H1 (cell line): ENCODE results near the gene SMARCAL1. TPM values are rescaled to one million over a fixed set of nuclear protein-coding genes. Genes with fewer than 3 reads are reported as not detected.

Experiments
- CTCF ChIA-PET: fragments of 300-600 bp; sonication (Branson Sonifier 250); formaldehyde crosslinking; loops from one replicate; lab custom pipeline; 2021; ENCODE audit not compliant: partially characterized antibody; lab: Charles Lee
- POLR2A ChIA-PET: fragments of 300-600 bp; sonication (Branson Sonifier 250); formaldehyde crosslinking; loops from one replicate; lab custom pipeline; 2021; ENCODE audit warnings: inconsistent platforms; ENCODE audit not compliant: partially characterized antibody; lab: Charles Lee
- DNase-seq, 2 experiments: peaks; one replicate each; pipeline versions ENCODE4 v3.0.0 to v3.0.0-alpha.2; 2010 to 2022; ENCODE audit warnings: low spot score in 2 of 2, low read depth in 1 of 2, mixed read lengths in 1 of 2
- FAIRE-seq: peaks from 2 replicates; lab custom pipeline; 2011; peaks lifted over from hg19 to GRCh38; lab: Jason Lieb, UNC
- H2AFZ ChIP-seq: 2 replicates; pipeline ENCODE4 v1.8.1; 2012; ENCODE audit warnings: low read length, inconsistent platforms
- H2AK5ac ChIP-seq: 2 replicates; pipeline ENCODE4 v1.6.1; 2013; ENCODE audit warnings: low read depth, low read length
- H2BK120ac ChIP-seq: replicated peaks from 2 replicates; pipeline ENCODE3; 2013; ENCODE audit warnings: low read depth, low read length, inconsistent platforms
- H2BK12ac ChIP-seq: 2 replicates; pipeline ENCODE4 v1.6.1; 2013; ENCODE audit warnings: low read depth, low read length
- H2BK15ac ChIP-seq: 2 replicates; pipeline ENCODE4 v1.6.1; 2013; ENCODE audit warnings: low read length
- H2BK20ac ChIP-seq: 2 replicates; pipeline ENCODE4 v1.6.1; 2013; ENCODE audit warnings: low read length
- H2BK5ac ChIP-seq: 2 replicates; pipeline ENCODE4 v1.6.1; 2013; ENCODE audit warnings: low read depth, low read length
- H3K14ac ChIP-seq: 2 replicates; pipeline ENCODE4 v1.6.1; 2013; ENCODE audit warnings: inconsistent platforms; ENCODE audit not compliant: insufficient read length
- H3K18ac ChIP-seq: 2 replicates; pipeline ENCODE4 v1.6.1; 2013; ENCODE audit warnings: low read length; ENCODE audit errors: extremely low read depth
- H3K23ac ChIP-seq: 2 replicates; pipeline ENCODE4 v1.6.1; 2013; ENCODE audit warnings: inconsistent platforms; ENCODE audit not compliant: insufficient read length
- H3K23me2 ChIP-seq: 2 replicates; pipeline ENCODE4 v1.6.1; 2013; ENCODE audit warnings: low read depth, low read length
- H3K27ac ChIP-seq: 2 replicates; pipeline ENCODE4 v1.6.1; 2011; ENCODE audit warnings: low read depth, low read length, inconsistent platforms
- H3K27me3 ChIP-seq, 4 experiments: replicated peaks in 1 of 4; 1 replicate in 1 of 4; 2 replicates in 3 of 4; pipeline versions ENCODE4 v1.6.1 to v1.8.1; 2011 to 2013; ENCODE audit warnings: low read length in 3 of 4, mild to moderate bottlenecking in 3 of 4, inconsistent platforms in 2 of 4, mixed read lengths in 2 of 4, moderate library complexity in 1 of 4; ENCODE audit not compliant: control insufficient read depth in 3 of 4, insufficient read depth in 3 of 4; ENCODE audit errors: extremely low read depth in 1 of 4
- H3K36me3 ChIP-seq, 4 experiments: 2 replicates each; pipeline versions ENCODE4 v1.6.1 to v1.8.1; 2011 to 2013; ENCODE audit warnings: mild to moderate bottlenecking in 4 of 4, low read length in 3 of 4, moderate library complexity in 2 of 4, control low read depth in 1 of 4, inconsistent platforms in 1 of 4; ENCODE audit not compliant: insufficient read depth in 4 of 4, control insufficient read depth in 2 of 4
- H3K4ac ChIP-seq: replicated peaks from 2 replicates; pipeline ENCODE3; 2013; ENCODE audit warnings: low read length, low read depth, mixed read lengths, inconsistent platforms; ENCODE audit not compliant: insufficient read length
- H3K4me1 ChIP-seq, 4 experiments: replicated peaks in 1 of 4; 1 replicate in 1 of 4; 2 replicates in 3 of 4; pipeline versions ENCODE4 v1.6.1 to v1.8.1; 2011 to 2013; ENCODE audit warnings: low read length in 3 of 4, inconsistent platforms in 2 of 4, mixed read lengths in 1 of 4; ENCODE audit not compliant: insufficient read depth in 4 of 4, control insufficient read depth in 3 of 4
- H3K4me2 ChIP-seq, 2 experiments: 2 replicates each; pipeline versions ENCODE4 v1.6.1 to v1.8.1; 2011 to 2013; ENCODE audit warnings: low read depth in 2 of 2, low read length in 2 of 2, control low read depth in 1 of 2, inconsistent platforms in 1 of 2, mild to moderate bottlenecking in 1 of 2; ENCODE audit not compliant: insufficient read depth in 1 of 2
- H3K4me3 ChIP-seq, 4 experiments: fragments of 200-600, 300-600 bp in 1 of 4; sonication (generic), shearing (Covaris generic), sonication (Bioruptor Twin) in 1 of 4; 2 replicates each; pipeline versions ENCODE4 v1.5.1 to v1.8.1; 2011 to 2016; ENCODE audit warnings: low read length in 4 of 4, low read depth in 3 of 4, control low read depth in 2 of 4, inconsistent platforms in 2 of 4, mild to moderate bottlenecking in 2 of 4, mixed read lengths in 1 of 4, moderate library complexity in 1 of 4; ENCODE audit not compliant: insufficient read depth in 2 of 4; ENCODE audit errors: extremely low read depth in 1 of 4
- H3K56ac ChIP-seq: replicated peaks from 2 replicates; pipeline ENCODE3; 2013; ENCODE audit warnings: low read depth, mild to moderate bottlenecking, mixed read lengths, low read length, inconsistent platforms; ENCODE audit not compliant: insufficient read length
- H3K79me1 ChIP-seq: 2 replicates; pipeline ENCODE4 v1.6.1; 2013; ENCODE audit warnings: low read depth, low read length, control low read depth
- H3K79me2 ChIP-seq, 2 experiments: 2 replicates each; pipeline versions ENCODE4 v1.6.1 to v1.8.1; 2012 to 2013; ENCODE audit warnings: low read length in 2 of 2, mild to moderate bottlenecking in 2 of 2, inconsistent platforms in 1 of 2; ENCODE audit not compliant: insufficient read depth in 2 of 2, control insufficient read depth in 1 of 2
- H3K9ac ChIP-seq, 4 experiments: replicated peaks in 1 of 4; 1 replicate in 1 of 4; 2 replicates in 3 of 4; pipeline versions ENCODE4 v1.6.1 to v1.8.1; 2011 to 2013; ENCODE audit warnings: low read depth in 3 of 4, low read length in 3 of 4, control low read depth in 2 of 4, mild to moderate bottlenecking in 2 of 4, moderate library complexity in 2 of 4, inconsistent platforms in 1 of 4; ENCODE audit errors: extremely low read depth in 1 of 4
- H3K9me3 ChIP-seq, 2 experiments: 2 replicates each; pipeline versions ENCODE4 v1.6.1 to v1.8.1; 2012 to 2013; ENCODE audit warnings: mild to moderate bottlenecking in 2 of 2, moderate library complexity in 2 of 2, control low read depth in 1 of 2, inconsistent platforms in 1 of 2, low read depth in 1 of 2, low read length in 1 of 2, mixed read lengths in 1 of 2; ENCODE audit not compliant: insufficient read depth in 2 of 2
- H4K20me1 ChIP-seq, 2 experiments: replicated peaks in 1 of 2; 2 replicates each; pipeline versions ENCODE3 to v1.8.1; 2011 to 2013; ENCODE audit warnings: inconsistent platforms in 2 of 2, low read length in 2 of 2, mild to moderate bottlenecking in 1 of 2; ENCODE audit not compliant: insufficient read depth in 2 of 2, control insufficient read depth in 1 of 2
- H4K5ac ChIP-seq: 2 replicates; pipeline ENCODE4 v1.6.1; 2013; ENCODE audit warnings: low read length, low read depth, mixed read lengths, inconsistent platforms; ENCODE audit not compliant: insufficient read length
- H4K8ac ChIP-seq: 2 replicates; pipeline ENCODE4 v1.8.0; 2013; ENCODE audit warnings: mild to moderate bottlenecking, moderate library complexity, low read length, inconsistent platforms; ENCODE audit not compliant: insufficient read depth; ENCODE audit errors: extremely low read depth
- H4K91ac ChIP-seq: replicated peaks from 2 replicates; pipeline ENCODE3; 2013; ENCODE audit warnings: low read length, mixed read lengths, inconsistent platforms; ENCODE audit not compliant: insufficient read length
- MAFK ChIP-seq: IDR thresholded peaks from 2 replicates; pipeline ENCODE4 v1.6.1; 2012; ENCODE audit warnings: low read depth, mild to moderate bottlenecking, improper control_type of control experiment, low read length
- WGBS, 2 experiments: shearing (Covaris generic) in 1 of 2; methylation state at CpG; one replicate each; pipeline versions ENCODE4 v1.1.6 to v1.1.7; 2013 to 2015; ENCODE audit warnings: low lambda C conversion rate in 2 of 2, mixed read lengths in 2 of 2, inconsistent platforms in 1 of 2, low coverage in 1 of 2, missing lambda C conversion rate in 1 of 2; ENCODE audit not compliant: insufficient replicate concordance in 2 of 2, insufficient coverage in 1 of 2, insufficient read length in 1 of 2; ENCODE audit errors: extremely low coverage in 1 of 2, missing lambda C conversion rate in 1 of 2; 5-methylcytosine and 5-hydroxymethylcytosine counted together
- polyA plus RNA-seq, 7 experiments: library from polyadenylated mRNA; depleted of rRNA in 3 of 7; stranded (reverse) in 5 of 7; unstranded in 2 of 7; fragments of >200 nt in 5 of 7; fragments of 200-250 nt in 2 of 7; gene quantifications; 1 replicate in 5 of 7; 2 replicates in 1 of 7; 4 replicates in 1 of 7; pipeline versions ENCODE4 v1.2.1 to v1.2.3, GENCODE V29; 2011 to 2013; ENCODE audit warnings: missing spikeins in 2 of 7, mixed read lengths in 2 of 7
- total RNA-seq: library from RNA; stranded (reverse); fragmentation: NEBNext Ultra II Directional; extraction: Animal tissue kit (Norgen Biotek cat#: 25700); gene quantifications from 2 replicates; pipeline ENCODE4 v1.2.1, GENCODE V29; 2021

The SMARCAL1 gene
- total and polyA plus RNA-seq, 2 of the 8 experiments (the other 6 are each of a cell fraction or from before 2014, with no cell fraction given): 17.6 to 17.9 TPM

DNA sequence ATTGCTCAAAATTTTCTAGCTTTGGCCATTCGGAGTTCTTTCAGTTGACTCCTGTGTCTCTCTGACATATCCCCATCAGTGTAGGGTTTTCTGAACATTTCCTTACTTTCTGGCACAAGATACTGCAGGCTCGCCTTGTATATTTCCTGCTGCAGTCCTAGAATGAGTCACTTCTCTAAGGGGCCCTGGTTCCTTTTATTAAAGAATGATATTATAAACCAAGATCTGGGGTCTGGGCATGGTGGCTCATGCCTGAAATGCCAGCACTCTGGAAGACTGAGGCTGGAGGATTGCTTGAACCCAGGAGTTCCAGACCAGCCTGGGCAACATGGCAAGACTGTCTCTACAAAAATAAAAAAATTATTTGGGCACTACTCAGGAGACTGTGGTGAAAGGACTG lies 83.4 kb downstream of the SMARCAL1 start:
- no peak overlapping the region for H3K4ac ChIP-seq
- no peak for FAIRE-seq
- ChIA-PET CTCF (interaction anchor here (1.6 kb wide), 1 partner anchor 9 kb away, joined by 4 read pairs; no protein-coding TSS in a partner anchor), POLR2A (interaction anchor here (1.0 to 7.2 kb wide), 3 partner anchors 8 to 10 kb away, joined by 3 to 65 read pairs (median 5); no protein-coding TSS in a partner anchor)
- peaks cover 3 to 5% of the 10 kb centered on the region in 2 experiments for H4K20me1 ChIP-seq
- H3K4me3 ChIP-seq: no peak overlapping the region
- H3K9me3 ChIP-seq: no peaks in the 10 kb centered on the region
- H3K27me3 ChIP-seq: no peaks in the 10 kb centered on the region
- H2BK5ac ChIP-seq: no peak overlapping the region
- H3K36me3 ChIP-seq: peaks cover 10 to 15% (median 14%) of the 10 kb centered on the region in 4 experiments
- H2BK20ac ChIP-seq: no peak overlapping the region
- no peak overlapping the region for H2BK12ac ChIP-seq
- H3K23me2 ChIP-seq: peaks cover 10% of the 10 kb centered on the region
- H2BK15ac ChIP-seq: no peak overlapping the region
- no peak for DNase-seq
- H2AK5ac ChIP-seq: no peak overlapping the region
- H4K8ac ChIP-seq: no peak overlapping the region; the same call in 1 of the 2 replicates
- no peak overlapping the region for H3K27ac ChIP-seq
- 0 out of 2 replicates have a peak, but pooled peaks cover 5% of the 10 kb centered on the region for H3K79me1 ChIP-seq
- no peak overlapping the region for H3K14ac ChIP-seq
- H3K56ac ChIP-seq: no peak overlapping the region
- peaks cover 16 to 23% of the 10 kb centered on the region in 2 experiments for H3K79me2 ChIP-seq
- H4K5ac ChIP-seq: no peak overlapping the region
- no peak overlapping the region for H2AFZ ChIP-seq
- H3K4me2 ChIP-seq: no peak overlapping the region
- H3K4me1 ChIP-seq: peaks cover 2 to 12% (median 3%) of the 10 kb centered on the region in 4 experiments; a peak in 6 of 7 replicates
- H2BK120ac ChIP-seq: no peak overlapping the region
- H3K23ac ChIP-seq: no peak overlapping the region
- no peak overlapping the region for H3K18ac ChIP-seq
- no peak for TF ChIP-seq MAFK
- no peak overlapping the region for H3K9ac ChIP-seq
- no peak overlapping the region for H4K91ac ChIP-seq
- 90% methylated on average over 2 of the region's 2 CpGs; no CpG with 5 or more reads in 1 of the 2 experiments for WGBS, 2 experiments
